ENCODE data around the gene AK3. TPM values are rescaled to one million over a fixed set of nuclear protein-coding genes. Genes with fewer than 3 reads are reported as not detected.

The AK3 gene
- total RNA-seq, 1 experiment from 2014 or later, result 15.9 TPM

GRCh38 chr9:4718911-4719310, 22.1 kb downstream of the AK3 start:
- Histone ChIP-seq H3K36me3 (ENCODE audit: control insufficient read depth, insufficient read depth, low read length) (no peaks in the 10 kb centered on the region), H3K27me3 (ENCODE audit: control insufficient read depth, insufficient read depth, low read length) (no peaks in the 10 kb centered on the region), H3K27ac (ENCODE audit: low read length) (no peak overlapping the region), H3K9me3 (ENCODE audit: control insufficient read depth, insufficient read depth, low read depth, low read length) (no peaks in the 10 kb centered on the region), H3K4me1 (ENCODE audit: control insufficient read depth, insufficient read depth, low read length) (no peaks in the 10 kb centered on the region), H3K4me3 (ENCODE audit: low read depth in 2 of 2, low read length in 2 of 2) (no peak overlapping the region)
- DNase-seq (ENCODE audit: low read depth, low spot score) (no peak), ATAC-seq (no peak)
- in situ Hi-C loops (cut with HindIII; ENCODE audit: low pct_unique_long_range_greater_than_20kb, low sequenced_read_pairs) (no loop called here), intact Hi-C loops (cut with micrococcal nuclease; ENCODE audit: unreplicated experiment) (no loop called here)
- ChIA-PET CTCF (no interaction called here), POLR2A (no interaction called here)
- no TSS peak for BruUV-seq (replicated peaks)
- TF ChIP-seq, protein P1, sequence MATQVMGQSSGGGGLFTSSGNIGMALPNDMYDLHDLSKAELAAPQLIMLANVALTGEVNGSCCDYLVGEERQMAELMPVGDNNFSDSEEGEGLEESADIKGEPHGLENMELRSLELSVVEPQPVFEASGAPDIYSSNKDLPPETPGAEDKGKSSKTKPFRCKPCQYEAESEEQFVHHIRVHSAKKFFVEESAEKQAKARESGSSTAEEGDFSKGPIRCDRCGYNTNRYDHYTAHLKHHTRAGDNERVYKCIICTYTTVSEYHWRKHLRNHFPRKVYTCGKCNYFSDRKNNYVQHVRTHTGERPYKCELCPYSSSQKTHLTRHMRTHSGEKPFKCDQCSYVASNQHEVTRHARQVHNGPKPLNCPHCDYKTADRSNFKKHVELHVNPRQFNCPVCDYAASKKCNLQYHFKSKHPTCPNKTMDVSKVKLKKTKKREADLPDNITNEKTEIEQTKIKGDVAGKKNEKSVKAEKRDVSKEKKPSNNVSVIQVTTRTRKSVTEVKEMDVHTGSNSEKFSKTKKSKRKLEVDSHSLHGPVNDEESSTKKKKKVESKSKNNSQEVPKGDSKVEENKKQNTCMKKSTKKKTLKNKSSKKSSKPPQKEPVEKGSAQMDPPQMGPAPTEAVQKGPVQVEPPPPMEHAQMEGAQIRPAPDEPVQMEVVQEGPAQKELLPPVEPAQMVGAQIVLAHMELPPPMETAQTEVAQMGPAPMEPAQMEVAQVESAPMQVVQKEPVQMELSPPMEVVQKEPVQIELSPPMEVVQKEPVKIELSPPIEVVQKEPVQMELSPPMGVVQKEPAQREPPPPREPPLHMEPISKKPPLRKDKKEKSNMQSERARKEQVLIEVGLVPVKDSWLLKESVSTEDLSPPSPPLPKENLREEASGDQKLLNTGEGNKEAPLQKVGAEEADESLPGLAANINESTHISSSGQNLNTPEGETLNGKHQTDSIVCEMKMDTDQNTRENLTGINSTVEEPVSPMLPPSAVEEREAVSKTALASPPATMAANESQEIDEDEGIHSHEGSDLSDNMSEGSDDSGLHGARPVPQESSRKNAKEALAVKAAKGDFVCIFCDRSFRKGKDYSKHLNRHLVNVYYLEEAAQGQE (IDR thresholded peaks at IDR 0.05; ENCODE audit: insufficient read depth in 1 of 2, low read depth in 2 of 2, low read length in 1 of 2), result no peak
- TF ChIP-seq CTCF (IDR thresholded peaks at IDR 0.05) (no peak), POLR2AphosphoS5 (IDR thresholded peaks at IDR 0.05; ENCODE audit: low read depth, low read length) (no peak), TCF7L2 (IDR thresholded peaks at IDR 0.05; ENCODE audit: low read depth, low read length) (no peak), SIN3A (IDR thresholded peaks at IDR 0.05; ENCODE audit: borderline replicate concordance, insufficient read depth, low read depth, low read length) (no peak)

DNA sequence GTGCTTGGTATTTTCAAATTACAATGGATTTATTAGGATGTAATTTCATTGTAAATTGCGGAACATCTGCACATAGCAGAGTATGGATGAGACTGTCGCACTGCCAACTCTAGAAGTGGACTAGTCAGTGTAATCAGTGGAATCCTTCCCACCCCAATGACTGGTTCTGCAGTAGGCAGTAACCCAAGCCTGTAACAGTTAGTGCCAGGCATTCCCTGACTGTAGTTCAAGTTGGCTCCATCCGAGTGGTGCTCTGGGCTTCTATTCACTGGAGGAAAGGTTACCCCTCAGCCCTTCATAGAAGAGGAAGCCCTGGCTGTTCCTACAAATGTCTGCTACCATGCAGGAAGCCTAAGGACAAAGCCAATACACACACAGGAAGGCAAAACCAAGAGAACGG, 23.2 kb downstream of the AK3 start:
- TF ChIP-seq POLR2AphosphoS5 (IDR thresholded peaks at IDR 0.05; ENCODE audit: low read depth, low read length), result no peak
- TF ChIP-seq, protein P1 (IDR thresholded peaks at IDR 0.05; ENCODE audit: insufficient read depth in 1 of 2, low read depth in 2 of 2, low read length in 1 of 2), result no peak
- TF ChIP-seq CTCF (IDR thresholded peaks at IDR 0.05), result no peak
- no peak for TF ChIP-seq SIN3A (IDR thresholded peaks at IDR 0.05; ENCODE audit: borderline replicate concordance, insufficient read depth, low read depth, low read length)
- no peak for TF ChIP-seq TCF7L2 (IDR thresholded peaks at IDR 0.05; ENCODE audit: low read depth, low read length)

More for the DNA sequence above, 23.2 kb downstream of the AK3 start:
- H3K4me3 ChIP-seq (ENCODE audit: low read depth in 2 of 2, low read length in 2 of 2), result no peak overlapping the region
- ATAC-seq (no peak), DNase-seq (ENCODE audit: low read depth, low spot score) (no peak)
- CTCF ChIA-PET, result no interaction called here
- H3K27me3 ChIP-seq (ENCODE audit: control insufficient read depth, insufficient read depth, low read length), result no peaks in the 10 kb centered on the region
- H3K36me3 ChIP-seq (ENCODE audit: control insufficient read depth, insufficient read depth, low read length), result no peaks in the 10 kb centered on the region
- no peaks in the 10 kb centered on the region for H3K9me3 ChIP-seq (ENCODE audit: control insufficient read depth, insufficient read depth, low read depth, low read length)
- in situ Hi-C loops (cut with HindIII; ENCODE audit: low pct_unique_long_range_greater_than_20kb, low sequenced_read_pairs) (no loop called here), intact Hi-C loops (cut with micrococcal nuclease; ENCODE audit: unreplicated experiment) (no loop called here)
- no peaks in the 10 kb centered on the region for H3K4me1 ChIP-seq (ENCODE audit: control insufficient read depth, insufficient read depth, low read length)
- BruUV-seq (replicated peaks), result no TSS peak
- POLR2A ChIA-PET, result no interaction called here
- H3K27ac ChIP-seq (ENCODE audit: low read length), result no peak overlapping the region

Measured in Panc1 (cell line).